Neural progenitor cell (in vitro differentiated cells): ENCODE results near the gene SLC35E3.

Experiments
- EZH2 ChIP-seq: fragments of 200-600 bp; sonication (generic); IDR thresholded peaks from 2 replicates; pipeline ENCODE4 v1.6.1; 2017; ENCODE audit warnings: antibody characterized with exemption, mild to moderate bottlenecking, moderate library complexity
- TF ChIP-seq, protein P1 (sequence below): fragments of 200-600 bp; sonication (generic); IDR thresholded peaks from 2 replicates; pipeline ENCODE4 v1.5.1; 2017; ENCODE audit warnings: antibody characterized with exemption, mild to moderate bottlenecking

DNA sequence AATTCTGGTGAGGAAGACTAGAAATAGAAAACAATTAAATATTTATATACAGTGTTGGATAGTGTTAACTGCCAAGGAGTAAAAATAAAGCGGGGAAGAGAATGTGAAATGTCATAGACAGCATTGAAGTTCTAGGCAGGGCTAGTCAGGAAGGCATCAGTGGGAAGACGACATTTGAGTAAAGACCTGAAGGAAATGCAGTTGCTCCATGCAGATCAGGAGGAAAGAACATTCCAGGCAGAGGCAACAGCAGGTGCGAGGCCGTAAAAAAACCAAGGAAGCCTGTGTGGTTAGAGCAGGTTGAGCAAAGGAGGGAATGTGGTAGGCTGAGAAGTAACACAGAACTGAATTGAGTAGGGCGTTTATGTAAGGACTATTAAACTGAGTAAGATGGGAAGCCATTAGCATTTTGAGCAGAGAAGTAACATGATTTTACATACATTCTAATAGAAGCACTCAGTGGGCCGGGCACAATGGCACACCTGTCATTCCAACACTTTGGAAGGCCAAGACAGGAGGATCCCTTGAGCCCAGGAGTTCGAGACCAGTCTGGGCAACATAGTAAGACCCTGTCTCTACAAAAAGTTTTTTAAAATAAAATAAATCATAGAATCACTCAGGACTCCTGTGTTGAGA is 14.9 kb downstream of the SLC35E3 start:
- TF ChIP-seq, protein P1, sequence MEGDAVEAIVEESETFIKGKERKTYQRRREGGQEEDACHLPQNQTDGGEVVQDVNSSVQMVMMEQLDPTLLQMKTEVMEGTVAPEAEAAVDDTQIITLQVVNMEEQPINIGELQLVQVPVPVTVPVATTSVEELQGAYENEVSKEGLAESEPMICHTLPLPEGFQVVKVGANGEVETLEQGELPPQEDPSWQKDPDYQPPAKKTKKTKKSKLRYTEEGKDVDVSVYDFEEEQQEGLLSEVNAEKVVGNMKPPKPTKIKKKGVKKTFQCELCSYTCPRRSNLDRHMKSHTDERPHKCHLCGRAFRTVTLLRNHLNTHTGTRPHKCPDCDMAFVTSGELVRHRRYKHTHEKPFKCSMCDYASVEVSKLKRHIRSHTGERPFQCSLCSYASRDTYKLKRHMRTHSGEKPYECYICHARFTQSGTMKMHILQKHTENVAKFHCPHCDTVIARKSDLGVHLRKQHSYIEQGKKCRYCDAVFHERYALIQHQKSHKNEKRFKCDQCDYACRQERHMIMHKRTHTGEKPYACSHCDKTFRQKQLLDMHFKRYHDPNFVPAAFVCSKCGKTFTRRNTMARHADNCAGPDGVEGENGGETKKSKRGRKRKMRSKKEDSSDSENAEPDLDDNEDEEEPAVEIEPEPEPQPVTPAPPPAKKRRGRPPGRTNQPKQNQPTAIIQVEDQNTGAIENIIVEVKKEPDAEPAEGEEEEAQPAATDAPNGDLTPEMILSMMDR: no peak
- no peak for TF ChIP-seq EZH2
